Hippocampal formation (tissue), 2 donors: Measurements from ENCODE around the gene MCM9.
"Not testable (repeated sequence)": the region's sequence is repeated elsewhere in the genome, so short reads cannot be mapped to it uniquely, and the experiment has no call there.

ENCODE experiments used
- DNase-seq, 2 donors: peaks; one replicate each; lab custom pipeline; 2025; lab: John Stamatoyannopoulos, UW

MCM9 gene

GRCh38 chr6:118770112-118770788 is 164.7 kb downstream of the MCM9 start:
- DNase-seq, result no peak

- peak in 1 of 2 donors; percentile 68 for DNase-seq
These were observed 166.0 kb downstream of the MCM9 start for GRCh38 chr6:118768904-118769325.

- DNase-seq, result no peak
These were observed 166.5 kb downstream of the MCM9 start for GRCh38 chr6:118768441-118768840.

- not testable (repeated sequence) for DNase-seq
These were observed 169.6 kb downstream of the MCM9 start for GRCh38 chr6:118765316-118765715.

DNA sequence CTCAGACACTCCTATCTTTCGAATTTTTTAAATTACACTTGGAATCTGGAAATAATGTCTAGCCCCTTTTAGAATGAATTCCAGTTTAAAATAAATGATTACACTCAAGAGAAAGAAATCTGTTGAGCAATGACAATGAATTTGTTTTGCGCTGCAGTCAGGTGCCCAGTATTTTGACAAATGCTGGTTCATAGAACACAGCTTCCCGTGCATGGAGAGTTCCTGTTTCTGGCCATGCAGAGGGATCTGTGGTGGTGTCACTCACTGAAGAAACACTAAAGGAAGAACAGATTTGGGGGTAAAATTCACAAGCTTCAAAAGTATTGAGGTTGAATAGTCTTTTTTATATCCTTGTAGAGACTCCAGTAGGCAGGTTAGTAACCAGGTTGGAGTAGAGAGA is 170.2 kb downstream of the MCM9 start:
- no peak for DNase-seq
